SK-N-SH (cell line): ENCODE data around the gene TADA3. TPM values are rescaled to one million over a fixed set of nuclear protein-coding genes. Genes with fewer than 3 reads are reported as not detected.

Experiments used
- CTCF ChIA-PET: fragments of 300-600, 350-600 bp; formaldehyde crosslinking; extraction: SDS; loops from one replicate; lab custom pipeline; 2021; lab: Yijun Ruan, JAX
- POLR2A ChIA-PET: fragments of 350-600 bp; sonication (Branson Sonifier 250); formaldehyde crosslinking; extraction: SDS; loops from one replicate; lab custom pipeline; 2020; ENCODE audit warnings: antibody characterized with exemption, inconsistent platforms; lab: Yijun Ruan, JAX
- DNase-seq: peaks from one replicate; pipeline ENCODE4 v3.0.0; 2012
- H2AFZ ChIP-seq: fragments of 200-600 bp; sonication (generic); 2 replicates; pipeline ENCODE4 v1.8.1; 2016; ENCODE audit warnings: antibody characterized with exemption, mild to moderate bottlenecking, low read depth
- H3F3A ChIP-seq: fragments of 200-600 bp; sonication (generic); replicated peaks from 2 replicates; pipeline ENCODE3; 2016; ENCODE audit warnings: antibody characterized with exemption, mild to moderate bottlenecking; ENCODE audit not compliant: insufficient read depth
- H3K27ac ChIP-seq, 2 experiments: fragments of 200-500 bp in 1 of 2; fragments of 200-600 bp in 1 of 2; sonication (Bioruptor generic) in 1 of 2; sonication (generic), shearing (Covaris generic) in 1 of 2; 2 replicates each; pipeline versions ENCODE4 v1.5.1 to v1.6.1; 2014 to 2016; ENCODE audit warnings: low read depth in 2 of 2, inconsistent platforms in 1 of 2, low read length in 1 of 2, mild to moderate bottlenecking in 1 of 2, mixed read lengths in 1 of 2
- H3K27me3 ChIP-seq: fragments of 200-600 bp; sonication (generic), shearing (Covaris generic); 2 replicates; pipeline ENCODE4 v1.6.1; 2016; ENCODE audit warnings: mixed run types; ENCODE audit not compliant: insufficient read depth
- H3K36me3 ChIP-seq, 2 experiments: fragments of 200-500 bp in 1 of 2; fragments of 200-600 bp in 1 of 2; sonication (Bioruptor generic) in 1 of 2; sonication (generic) in 1 of 2; replicated peaks in 1 of 2; 2 replicates each; pipeline versions ENCODE3 to v1.5.1; 2014 to 2016; ENCODE audit warnings: low read length in 1 of 2, mild to moderate bottlenecking in 1 of 2; ENCODE audit not compliant: insufficient read depth in 2 of 2, control insufficient read depth in 1 of 2
- H3K4me1 ChIP-seq, 2 experiments: fragments of 200-500 bp in 1 of 2; fragments of 200-600 bp in 1 of 2; sonication (Bioruptor generic) in 1 of 2; sonication (generic), shearing (Covaris generic) in 1 of 2; 2 replicates each; pipeline versions ENCODE4 v1.5.1 to v1.6.1; 2014 to 2016; ENCODE audit warnings: low read depth in 1 of 2, low read length in 1 of 2, mixed run types in 1 of 2; ENCODE audit not compliant: insufficient read depth in 2 of 2, control insufficient read depth in 1 of 2
- H3K4me2 ChIP-seq: fragments of 200-600 bp; sonication (generic), shearing (Covaris generic); 2 replicates; pipeline ENCODE4 v1.6.1; 2017; ENCODE audit warnings: mixed run types
- H3K4me3 ChIP-seq, 2 experiments: fragments of 200-500 bp in 1 of 2; fragments of 200-600 bp in 1 of 2; sonication (Bioruptor generic) in 1 of 2; sonication (generic), shearing (Covaris generic) in 1 of 2; 2 replicates each; pipeline versions ENCODE4 v1.5.1 to v1.8.1; 2014 to 2016; ENCODE audit warnings: low read depth in 2 of 2, inconsistent platforms in 1 of 2, low read length in 1 of 2, mild to moderate bottlenecking in 1 of 2, mixed read lengths in 1 of 2, moderate library complexity in 1 of 2
- H3K79me2 ChIP-seq: fragments of 200-600 bp; sonication (generic); 2 replicates; pipeline ENCODE4 v1.8.1; 2017; ENCODE audit warnings: mild to moderate bottlenecking; ENCODE audit not compliant: insufficient read depth
- H3K9ac ChIP-seq: fragments of 200-600 bp; sonication (generic); 2 replicates; pipeline ENCODE4 v1.6.1; 2017; ENCODE audit warnings: mixed run types
- H3K9me2 ChIP-seq: fragments of 200-600 bp; sonication (generic); 2 replicates; pipeline ENCODE4 v1.6.1; 2017; ENCODE audit warnings: mixed run types
- H3K9me3 ChIP-seq: fragments of 200-600 bp; sonication (generic); 2 replicates; pipeline ENCODE4 v1.6.1; 2017; ENCODE audit warnings: mixed run types, mild to moderate bottlenecking, moderate library complexity
- H4K20me1 ChIP-seq: fragments of 200-600 bp; sonication (generic); 2 replicates; pipeline ENCODE4 v1.6.1; 2017; ENCODE audit warnings: mild to moderate bottlenecking, mixed run types; ENCODE audit not compliant: insufficient read depth
- CHD2 ChIP-seq: fragments of 150-350 bp; IDR thresholded peaks from 2 replicates; pipeline ENCODE4 v1.6.1; 2018; ENCODE audit warnings: low read length; ENCODE audit not compliant: partially characterized antibody
- CTCF ChIP-seq: fragments of 200-600 bp; sonication (generic); IDR thresholded peaks from 2 replicates; pipeline ENCODE4 v1.6.1; 2017; ENCODE audit warnings: antibody characterized with exemption, mild to moderate bottlenecking, moderate library complexity
- ELF1 ChIP-seq: IDR thresholded peaks from 2 replicates; pipeline ENCODE4 v1.4.0; 2012
- FOXJ3 ChIP-seq: sonication (generic); formaldehyde crosslinking; IDR thresholded peaks from 2 replicates; pipeline ENCODE4 v1.5.1; 2020; ENCODE audit warnings: mild to moderate bottlenecking, missing genetic modification reagents
- GABPA ChIP-seq: IDR thresholded peaks from 2 replicates; pipeline ENCODE4 v1.4.0; 2012; ENCODE audit warnings: low read depth, mild to moderate bottlenecking
- JUND ChIP-seq: IDR thresholded peaks from 2 replicates; pipeline ENCODE4 v1.4.0; 2012
- NFIC ChIP-seq: IDR thresholded peaks from 2 replicates; pipeline ENCODE4 v1.4.0; 2012; ENCODE audit warnings: borderline replicate concordance
- NRF1 ChIP-seq: IDR thresholded peaks from 2 replicates; pipeline ENCODE4 v1.6.1; 2012; ENCODE audit warnings: low read depth, mild to moderate bottlenecking, low read length
- POLR2AphosphoS5 ChIP-seq: IDR thresholded peaks from 2 replicates; pipeline ENCODE4 v1.6.1; 2012; ENCODE audit warnings: low read depth, low read length
- REST ChIP-seq: IDR thresholded peaks from 2 replicates; pipeline ENCODE4 v1.6.1; 2012; ENCODE audit warnings: mild to moderate bottlenecking, low read depth, low read length, moderate library complexity
- RXRA ChIP-seq: IDR thresholded peaks from 2 replicates; pipeline ENCODE4 v1.4.0; 2012; ENCODE audit warnings: low read depth, mild to moderate bottlenecking, borderline replicate concordance
- SIN3A ChIP-seq: IDR thresholded peaks from 2 replicates; pipeline ENCODE4 v1.6.1; 2012; ENCODE audit warnings: low read depth, mild to moderate bottlenecking, low read length, moderate library complexity, borderline replicate concordance
- SMC3 ChIP-seq: IDR thresholded peaks from 2 replicates; pipeline ENCODE4 v1.6.1; 2012; ENCODE audit warnings: low read depth, low read length, improper control_type of control experiment
- TAF1 ChIP-seq: IDR thresholded peaks from 2 replicates; pipeline ENCODE4 v1.6.1; 2012; ENCODE audit warnings: low read depth, mild to moderate bottlenecking, low read length, moderate library complexity, borderline replicate concordance
- TCF12 ChIP-seq: IDR thresholded peaks from 2 replicates; pipeline ENCODE4 v1.4.0; 2012
- TEAD4 ChIP-seq: IDR thresholded peaks from 2 replicates; pipeline ENCODE4 v1.4.0; 2012; ENCODE audit warnings: mild to moderate bottlenecking, borderline replicate concordance; ENCODE audit not compliant: insufficient read depth
- USF2 ChIP-seq: fragments of 150-350 bp; IDR thresholded peaks from 2 replicates; pipeline ENCODE4 v1.6.1; 2017; ENCODE audit warnings: antibody characterized with exemption, low read length, low read depth, borderline replicate concordance
- WGBS: methylation state at CpG from one replicate; pipeline ENCODE4 v1.1.6; 2017; ENCODE audit warnings: low lambda C conversion rate; 5-methylcytosine and 5-hydroxymethylcytosine counted together
- polyA plus RNA-seq, 3 experiments: library from polyadenylated mRNA; depleted of rRNA; stranded (reverse); fragments of >200 nt; gene quantifications; 2 replicates each; pipeline ENCODE4 v1.2.3, GENCODE V29; 2012
- TF ChIP-seq, protein P1 (sequence below): IDR thresholded peaks from 2 replicates; pipeline ENCODE4 v1.4.0; 2012; ENCODE audit warnings: low read depth
- TF ChIP-seq, protein P2 (sequence below): IDR thresholded peaks from 2 replicates; pipeline ENCODE4; 2012

The TADA3 gene
- polyA plus RNA-seq, 1 of the 3 experiments (the other 2 are of a cell fraction): 102 TPM

- Histone ChIP-seq H3K9me2 (no peaks in the 10 kb centered on the region), H3K27me3 (no peaks in the 10 kb centered on the region), H3K4me2 (peak within 1 kb of the TSS; percentile 100), H3K4me1 (peaks cover 6 to 14% of the 10 kb centered on the region in 2 experiments; a peak in 1 of 4 replicates), H3K9ac (peak within 1 kb of the TSS; percentile 82), H3K79me2 (peaks cover 3% of the 10 kb centered on the region; the same call in 1 of the 2 replicates), H3K27ac (no peak within 1 kb of the TSS; a peak in 1 of 4 replicates), H3K36me3 (peaks cover 0 to 2% of the 10 kb centered on the region in 2 experiments), H3K9me3 (no peaks in the 10 kb centered on the region), H3K4me3 (peak within 1 kb of the TSS; percentile 64 to 95), H4K20me1 (no peaks in the 10 kb centered on the region), H2AFZ (peak within 1 kb of the TSS; percentile 96; the same call in 1 of the 2 replicates), H3F3A (peaks cover 4% of the 10 kb centered on the region)
- DNase-seq: peak; percentile 92
- 12% methylated on average over 16 of the region's 49 CpGs for WGBS
- TF ChIP-seq CHD2 (peak; percentile 4), SIN3A (0 out of 2 replicates have a peak, but pooled peaks have one; percentile 29), SMC3 (no peak), ELF1 (no peak), CTCF (0 out of 2 replicates have a peak, but pooled peaks have one; percentile 8), RXRA (no peak), NRF1 (0 out of 2 replicates have a peak, but pooled peaks have one; percentile 14), JUND (no peak), TAF1 (peak; percentile 57; the same call in 1 of the 2 replicates), FOXJ3 (CRISPR knock-in tag) (no peak), TCF12 (no peak), POLR2AphosphoS5 (peak; percentile 70; the same call in 1 of the 2 replicates), GABPA (no peak), TEAD4 (no peak), USF2 (no peak), REST (peak; percentile 6; the same call in 1 of the 2 replicates), NFIC (no peak)
- TF ChIP-seq, protein P1, sequence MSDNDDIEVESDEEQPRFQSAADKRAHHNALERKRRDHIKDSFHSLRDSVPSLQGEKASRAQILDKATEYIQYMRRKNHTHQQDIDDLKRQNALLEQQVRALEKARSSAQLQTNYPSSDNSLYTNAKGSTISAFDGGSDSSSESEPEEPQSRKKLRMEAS: peak; percentile 33; the same call in 1 of the 2 replicates
- TF ChIP-seq, protein P2, sequence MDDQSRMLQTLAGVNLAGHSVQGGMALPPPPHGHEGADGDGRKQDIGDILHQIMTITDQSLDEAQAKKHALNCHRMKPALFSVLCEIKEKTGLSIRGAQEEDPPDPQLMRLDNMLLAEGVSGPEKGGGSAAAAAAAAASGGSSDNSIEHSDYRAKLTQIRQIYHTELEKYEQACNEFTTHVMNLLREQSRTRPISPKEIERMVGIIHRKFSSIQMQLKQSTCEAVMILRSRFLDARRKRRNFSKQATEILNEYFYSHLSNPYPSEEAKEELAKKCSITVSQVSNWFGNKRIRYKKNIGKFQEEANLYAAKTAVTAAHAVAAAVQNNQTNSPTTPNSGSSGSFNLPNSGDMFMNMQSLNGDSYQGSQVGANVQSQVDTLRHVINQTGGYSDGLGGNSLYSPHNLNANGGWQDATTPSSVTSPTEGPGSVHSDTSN: no peak
- ChIA-PET POLR2A (interaction anchor here (0.7 to 3.7 kb wide), 5 partner anchors 9 to 67 kb away, joined by 3 to 20 read pairs (median 4); partner anchors contain the start of genes ARPC4 and OGG1), CTCF (interaction anchor here (1.0 to 1.4 kb wide), 3 partner anchors 16 to 416 kb away, joined by 3 read pairs; no protein-coding TSS in a partner anchor)
Measured at GRCh38 chr3:9769426-9770275, 22.6 kb downstream of the TADA3 start, which contains the start of gene CAMK1. TSS of gene CAMK1 (minus strand) at chr3:9769947. CDS start at chr3:9767749, 2,198 bp downstream.
